IPS-11a (cell line): ENCODE data around the gene OR1Q1.
"Not testable (repeated sequence)": the region's sequence is repeated elsewhere in the genome, so short reads cannot be mapped to it uniquely, and the experiment has no call there.

ENCODE experiments used
- H3K4me3 ChIP-seq: one replicate; pipeline ENCODE4 v1.5.1; 2013; ENCODE audit warnings: low read depth, low read length, control low read depth

OR1Q1 gene, protein sequence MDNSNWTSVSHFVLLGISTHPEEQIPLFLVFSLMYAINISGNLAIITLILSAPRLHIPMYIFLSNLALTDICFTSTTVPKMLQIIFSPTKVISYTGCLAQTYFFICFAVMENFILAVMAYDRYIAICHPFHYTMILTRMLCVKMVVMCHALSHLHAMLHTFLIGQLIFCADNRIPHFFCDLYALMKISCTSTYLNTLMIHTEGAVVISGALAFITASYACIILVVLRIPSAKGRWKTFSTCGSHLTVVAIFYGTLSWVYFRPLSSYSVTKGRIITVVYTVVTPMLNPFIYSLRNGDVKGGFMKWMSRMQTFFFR

DNA sequence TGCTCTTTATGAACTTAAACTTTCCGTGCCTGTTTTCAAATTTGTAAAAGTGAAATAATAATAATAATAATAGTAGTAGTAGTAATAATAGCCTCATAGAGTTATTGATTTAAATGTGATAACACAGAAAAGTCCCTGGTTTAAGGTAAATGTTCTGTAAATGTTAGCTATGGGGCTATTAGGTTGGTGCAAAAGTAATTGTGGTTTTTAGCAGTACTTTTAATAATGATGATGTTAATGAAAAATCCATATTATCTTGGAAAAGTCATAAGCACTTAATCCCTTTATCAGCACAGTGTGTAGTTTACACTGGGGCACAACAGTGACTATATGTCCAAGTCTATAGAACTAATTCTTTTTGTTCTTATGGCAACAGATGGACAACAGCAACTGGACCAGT, at the start of gene OR1Q1:
Gene OR1Q1, plus strand, starts transcription at position 377 of the 400 bp plus-strand sequence. Its CDS starts 0 bp downstream, at position 377.
- H3K4me3 ChIP-seq = no peak within 1 kb of the TSS

DNA sequence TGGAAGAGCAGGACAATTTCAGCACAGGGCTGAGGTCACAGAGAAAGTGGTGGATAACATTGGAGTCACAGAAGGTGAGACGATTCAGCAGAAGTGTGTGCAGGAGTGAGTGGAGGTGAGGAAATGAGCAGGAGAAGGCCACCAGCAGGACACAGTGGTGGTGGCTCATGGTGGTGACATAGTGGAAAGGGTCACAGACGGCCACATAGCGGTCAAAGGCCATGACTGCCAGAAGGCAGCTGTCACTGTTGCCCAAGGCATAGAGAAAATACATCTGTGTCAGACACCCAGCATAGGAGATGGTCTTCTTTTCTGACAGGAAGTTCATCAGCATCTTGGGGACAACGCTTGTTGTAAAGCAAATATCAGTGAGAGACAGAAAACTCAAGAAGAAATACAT, 46.6 kb upstream of the OR1Q1 start:
- H3K4me3 ChIP-seq = no peak overlapping the region

DNA sequence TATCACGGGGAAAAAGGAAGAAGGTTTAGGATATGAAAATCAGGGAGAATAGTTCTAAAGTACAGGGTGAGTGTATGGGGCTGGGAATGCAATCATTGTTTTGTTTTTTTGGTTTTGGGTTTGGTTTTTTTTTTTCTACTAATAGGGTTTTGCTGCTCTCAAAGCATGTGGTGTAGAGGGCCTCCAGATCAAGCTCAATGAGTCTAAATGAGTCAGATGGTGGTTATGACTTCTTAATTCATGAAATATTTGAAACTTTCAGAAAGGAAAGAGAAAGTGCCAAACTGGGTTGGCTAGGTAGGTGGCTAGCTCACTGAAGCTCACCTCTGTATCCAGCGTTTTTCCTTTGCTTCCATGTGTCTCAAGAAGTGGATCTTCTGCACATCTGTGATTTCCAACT, 42.1 kb upstream of the OR1Q1 start:
- no peak overlapping the region for H3K4me3 ChIP-seq

DNA sequence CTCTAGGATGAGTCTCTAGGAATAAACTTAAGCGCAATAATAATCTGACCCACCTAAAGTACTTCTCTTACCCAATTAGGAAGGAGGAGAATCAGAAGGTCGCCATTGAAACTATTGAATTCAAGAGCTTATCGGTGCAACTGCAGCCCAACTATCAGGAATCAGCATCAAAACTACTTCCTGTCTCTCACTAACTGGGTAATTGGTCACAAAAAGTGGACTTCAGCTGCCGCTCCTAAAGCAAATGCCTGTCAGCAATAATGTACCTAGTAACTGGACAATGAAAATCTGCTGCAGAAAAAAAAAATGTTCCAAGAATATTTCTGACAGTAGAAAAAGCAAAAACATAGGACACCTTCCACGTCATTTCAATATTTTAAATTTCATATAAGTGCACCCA, 34.7 kb upstream of the OR1Q1 start:
- no peak overlapping the region for H3K4me3 ChIP-seq

DNA sequence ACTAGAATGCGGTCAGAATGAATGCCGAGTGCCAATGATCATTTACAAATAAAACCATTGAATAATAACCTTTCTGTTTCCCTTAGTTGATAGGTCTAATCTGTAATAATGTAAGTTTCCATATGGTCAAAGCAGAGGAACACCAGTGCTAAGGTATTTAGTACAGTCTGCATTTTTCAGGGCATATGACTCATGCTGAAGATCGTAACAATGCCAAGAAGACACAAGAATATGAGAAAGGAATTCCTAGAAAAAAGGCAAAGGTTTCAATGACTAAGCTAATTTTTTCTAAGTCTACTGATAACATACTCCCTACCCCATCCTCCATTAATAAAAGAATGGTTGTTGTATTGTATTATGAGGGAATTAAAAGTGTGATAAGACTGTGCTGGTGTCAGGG, 34.2 kb upstream of the OR1Q1 start:
- no peak overlapping the region for H3K4me3 ChIP-seq

DNA sequence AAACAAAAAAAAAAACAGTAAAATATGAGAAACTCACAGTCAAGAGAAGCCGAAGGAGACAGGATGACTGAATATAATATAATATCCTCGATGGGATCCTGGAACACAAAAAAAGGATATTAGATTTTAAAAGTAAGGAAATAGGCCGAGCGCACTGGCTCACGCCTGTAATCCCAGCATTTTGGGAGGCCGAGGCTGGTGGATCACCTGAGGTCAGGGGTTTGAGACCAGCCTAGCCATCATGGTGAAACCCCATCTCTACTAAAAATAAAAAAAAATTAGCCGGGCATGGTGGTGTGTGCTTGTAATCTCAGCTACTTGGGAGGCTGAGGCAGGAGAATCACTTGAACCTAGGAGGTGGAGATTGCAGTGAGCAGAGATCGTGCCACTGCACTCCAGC, 31.3 kb upstream of the OR1Q1 start, which contains the start of gene OR1L8:
Gene OR1L8, minus strand, starts transcription at position 101 of the 400 bp plus-strand sequence. CDS start 14,907 bp downstream, outside the sequence.
- not testable (repeated sequence) for H3K4me3 ChIP-seq

DNA sequence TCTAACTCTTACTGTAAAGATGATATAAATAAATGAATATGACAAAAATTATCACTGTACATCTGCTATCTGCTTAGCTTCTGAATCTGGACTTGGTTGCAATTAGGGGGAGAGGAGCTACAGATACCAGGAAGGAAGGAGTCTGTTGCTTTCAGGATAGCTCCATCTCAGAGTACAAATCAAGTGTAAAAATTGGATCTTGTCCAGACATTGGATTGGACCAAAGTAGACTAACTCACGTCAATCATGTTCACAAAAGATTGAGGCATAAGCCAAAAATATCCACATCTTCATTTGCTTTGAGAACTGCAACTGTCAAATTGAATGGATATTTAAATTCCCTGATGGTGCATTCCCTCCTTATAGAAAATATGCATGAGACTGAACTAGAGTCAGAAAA, 8.8 kb upstream of the OR1Q1 start:
- H3K4me3 ChIP-seq = no peak overlapping the region

DNA sequence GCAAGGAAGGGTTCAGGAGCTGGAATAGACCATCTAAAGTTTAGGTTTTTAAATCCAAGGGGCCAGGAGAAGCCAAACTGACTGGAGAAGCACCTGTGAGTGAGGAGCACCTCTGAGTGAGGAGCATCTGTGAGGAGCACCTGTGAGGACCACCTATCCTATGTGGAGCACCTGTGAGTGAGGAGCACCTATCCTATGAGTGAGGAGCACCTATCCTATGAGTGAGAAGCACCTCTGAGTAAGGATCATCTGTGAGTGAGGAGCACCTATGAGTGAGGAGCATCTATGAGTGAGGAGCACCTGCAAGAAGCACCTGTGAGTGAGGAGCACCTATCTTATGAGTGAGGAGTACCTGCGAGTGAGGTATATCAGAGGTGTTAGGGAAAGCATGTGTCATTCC, 8.0 kb upstream of the OR1Q1 start:
- H3K4me3 ChIP-seq = no peak overlapping the region

DNA sequence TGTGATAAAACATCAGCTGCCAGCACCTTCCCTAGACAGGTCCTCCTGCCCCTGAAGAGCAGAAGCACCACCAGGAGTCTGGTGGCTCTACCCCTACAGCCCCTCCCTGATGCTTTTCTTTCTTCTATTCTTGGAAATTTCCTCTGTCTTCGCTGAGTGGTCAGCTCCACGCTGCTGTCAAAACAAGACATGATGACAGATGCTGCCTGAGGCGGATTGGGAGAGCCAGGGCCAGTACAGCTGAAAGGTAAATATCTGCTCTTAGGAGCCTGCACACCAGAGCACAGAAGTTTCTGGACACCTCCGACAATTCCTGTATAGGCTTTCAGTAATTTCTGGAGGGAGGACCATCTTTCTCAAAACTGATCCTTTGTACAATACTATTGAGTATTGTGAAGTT, 4.7 kb upstream of the OR1Q1 start:
- H3K4me3 ChIP-seq = no peak overlapping the region

DNA sequence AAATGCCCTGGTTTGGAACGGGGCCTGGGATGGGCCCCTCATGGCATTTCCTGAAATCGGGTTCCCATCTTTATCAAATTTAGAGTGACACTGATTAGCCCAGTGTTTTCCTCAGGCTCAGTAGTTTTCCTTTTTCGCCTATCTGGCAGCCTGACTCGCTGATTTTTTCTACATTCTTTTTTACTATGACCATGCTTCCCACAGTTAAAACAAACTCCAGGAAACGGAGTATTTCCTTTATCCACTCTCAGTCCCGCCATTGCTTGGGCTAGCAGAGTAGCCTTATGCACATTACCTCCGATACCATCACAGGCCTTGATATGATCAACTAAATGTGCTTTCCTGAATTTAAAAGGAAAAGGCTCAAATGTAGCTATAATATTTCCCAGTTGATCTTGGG, 5.5 kb downstream of the OR1Q1 start:
- H3K4me3 ChIP-seq = no peak overlapping the region

DNA sequence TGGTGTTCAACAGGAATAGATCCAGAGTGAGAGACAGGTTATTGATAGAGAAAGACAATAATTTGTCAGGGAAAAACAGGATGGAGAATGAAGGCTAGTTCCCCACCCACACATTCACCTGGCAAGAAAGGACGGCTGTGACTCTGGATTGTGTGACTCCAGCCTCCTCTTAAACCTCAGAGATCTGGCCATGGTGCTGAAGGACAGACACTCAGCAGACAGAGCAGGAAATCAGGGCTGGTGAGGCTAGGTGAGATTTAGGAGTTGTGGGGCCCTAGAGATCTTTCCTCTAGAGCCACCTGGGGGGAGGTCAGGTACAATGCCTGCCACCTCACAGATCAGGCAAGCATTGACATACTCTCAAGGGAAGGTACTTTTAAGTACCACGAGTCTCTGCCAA, 27.7 kb downstream of the OR1Q1 start:
- H3K4me3 ChIP-seq = no peak overlapping the region

DNA sequence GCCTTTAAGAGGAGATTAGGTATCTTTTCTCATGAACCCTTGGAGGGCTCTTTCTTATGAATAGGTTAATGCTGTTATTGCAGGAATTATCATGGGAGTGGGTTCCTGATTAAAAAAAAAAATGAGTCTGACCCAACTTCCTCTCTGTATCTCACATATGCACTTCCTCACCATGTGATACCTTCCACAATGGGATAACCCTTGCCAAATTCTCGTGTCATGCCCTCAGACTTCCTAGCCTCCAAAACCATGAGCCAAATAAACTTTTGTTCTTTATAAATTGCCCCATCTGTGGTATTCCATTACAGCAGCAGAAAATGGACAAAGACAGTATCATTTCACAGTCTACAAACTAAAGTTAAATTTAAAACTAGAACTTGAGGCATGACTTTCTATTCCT, 41.8 kb downstream of the OR1Q1 start:
- H3K4me3 ChIP-seq = no peak overlapping the region

DNA sequence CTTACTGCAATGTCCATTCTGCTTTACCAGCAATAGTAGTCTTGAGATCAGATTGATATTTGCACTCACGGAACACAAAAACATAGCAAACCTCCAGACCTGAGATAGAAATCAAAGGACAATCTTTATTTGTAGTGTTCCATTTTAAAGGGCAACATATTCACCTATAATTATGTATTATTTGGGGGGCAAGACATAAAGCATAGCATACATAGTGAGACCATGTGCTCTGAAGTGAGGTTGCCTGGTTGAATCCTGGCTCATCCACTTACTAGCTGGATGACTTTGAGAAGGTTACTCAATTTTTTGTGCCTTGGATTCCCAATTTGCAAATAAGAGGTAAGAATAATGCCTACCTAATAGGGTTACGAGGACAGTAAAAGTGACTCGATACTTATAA, 43.0 kb downstream of the OR1Q1 start, which contains the start of gene OR1B1:
Gene OR1B1, minus strand, starts transcription at position 101 of the 400 bp plus-strand sequence.
- H3K4me3 ChIP-seq = no peak within 1 kb of the TSS

DNA sequence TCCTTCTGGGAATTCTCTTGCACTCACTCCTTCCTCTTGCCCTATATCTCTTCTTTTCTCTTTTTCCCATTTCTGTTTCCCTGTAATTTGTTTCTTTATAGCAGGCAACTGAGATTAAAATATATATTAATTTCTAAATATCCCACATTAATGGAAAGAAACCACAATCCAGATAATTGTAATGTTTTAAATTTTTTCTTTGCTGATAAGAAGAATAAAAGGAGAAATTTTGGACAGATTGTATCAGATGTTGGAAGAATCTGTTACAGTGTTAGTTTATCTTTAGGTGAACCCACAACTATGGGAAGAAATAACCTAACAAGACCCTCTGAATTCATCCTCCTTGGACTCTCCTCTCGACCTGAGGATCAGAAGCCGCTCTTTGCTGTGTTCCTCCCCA, 46.9 kb downstream of the OR1Q1 start, which contains the start of gene OR1L1:
Gene OR1L1, plus strand, starts transcription at position 301 of the 400 bp plus-strand sequence. Its CDS starts 0 bp downstream, at position 301.
- no peak within 1 kb of the TSS for H3K4me3 ChIP-seq
